Measurements from ENCODE around the gene MYRIP.

DNA sequence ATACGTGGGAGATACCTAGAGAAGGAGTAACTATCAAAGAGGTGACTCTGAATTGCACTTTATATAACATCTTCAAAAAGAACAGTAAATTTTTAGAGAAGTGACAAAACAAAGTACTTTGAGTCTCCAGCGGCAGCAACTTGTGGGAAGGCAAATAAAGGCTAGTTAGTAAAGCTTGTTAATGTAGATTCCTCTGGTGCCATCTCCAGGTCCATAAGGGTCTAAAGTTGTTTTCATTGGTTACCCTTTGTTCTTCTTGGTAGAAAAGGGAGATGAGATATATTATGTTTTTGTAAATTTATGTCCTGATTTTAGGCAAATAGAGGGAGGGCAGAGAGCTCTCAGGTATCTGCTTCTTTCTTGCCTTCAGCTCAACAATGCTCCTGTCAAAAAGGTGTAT lies 161.6 kb downstream of the MYRIP start:
- TF ChIP-seq CTCF (IDR thresholded peaks at IDR 0.05) (no peak), POLR2A (IDR thresholded peaks at IDR 0.05) (no peak)

Data from uterus (tissue), 2 donors.